ENCODE data around the gene ZSCAN5A. TPM values are rescaled to one million over a fixed set of nuclear protein-coding genes. Genes with fewer than 3 reads are reported as not detected.

Gene ZSCAN5A, protein sequence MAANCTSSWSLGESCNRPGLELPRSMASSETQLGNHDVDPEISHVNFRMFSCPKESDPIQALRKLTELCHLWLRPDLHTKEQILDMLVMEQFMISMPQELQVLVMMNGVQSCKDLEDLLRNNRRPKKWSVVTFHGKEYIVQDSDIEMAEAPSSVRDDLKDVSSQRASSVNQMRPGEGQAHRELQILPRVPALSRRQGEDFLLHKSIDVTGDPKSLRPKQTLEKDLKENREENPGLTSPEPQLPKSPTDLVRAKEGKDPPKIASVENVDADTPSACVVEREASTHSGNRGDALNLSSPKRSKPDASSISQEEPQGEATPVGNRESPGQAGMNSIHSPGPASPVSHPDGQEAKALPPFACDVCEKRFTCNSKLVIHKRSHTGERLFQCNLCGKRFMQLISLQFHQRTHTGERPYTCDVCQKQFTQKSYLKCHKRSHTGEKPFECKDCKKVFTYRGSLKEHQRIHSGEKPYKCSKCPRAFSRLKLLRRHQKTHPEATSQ
- 1.6 and 4.4 TPM in 2 replicates for total RNA-seq

DNA sequence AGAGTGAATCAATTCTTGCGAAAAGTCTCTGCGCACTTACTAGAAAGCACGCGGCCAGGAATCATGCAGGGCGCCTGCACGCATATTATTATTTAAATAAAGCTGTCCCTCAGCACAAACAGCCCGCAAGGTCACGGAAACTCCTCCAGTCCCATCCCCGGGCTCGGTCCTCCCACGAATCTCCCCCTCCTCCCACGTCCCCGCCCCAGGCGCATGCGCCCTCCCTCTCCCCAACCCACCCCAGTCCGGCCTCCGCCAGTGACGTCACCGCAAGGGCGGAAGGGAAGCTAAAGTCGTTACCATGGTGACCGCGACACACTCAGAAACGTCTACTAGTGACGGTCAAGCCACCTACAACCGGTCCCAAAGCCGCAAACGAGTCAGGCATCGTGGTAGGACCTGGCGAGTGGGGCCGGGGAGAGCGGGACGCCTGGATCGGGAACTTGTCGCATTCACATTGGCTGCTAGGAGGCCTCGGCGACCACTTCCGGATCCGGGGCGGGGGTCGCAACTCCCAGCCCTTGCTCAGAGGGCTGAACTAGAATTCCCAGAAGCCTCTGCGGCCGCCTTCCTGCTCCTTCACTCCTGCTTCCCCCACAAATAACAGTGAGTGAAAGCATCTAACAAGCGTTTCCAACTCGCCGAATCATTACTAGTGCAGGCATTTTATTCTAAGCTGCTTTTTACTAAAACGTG lies at the start of gene ZSCAN5A:
ZSCAN5A (minus strand) TSS at position 459 of the 696 bp plus-strand sequence. CDS start 89,793 bp downstream, outside the sequence.

DNA sequence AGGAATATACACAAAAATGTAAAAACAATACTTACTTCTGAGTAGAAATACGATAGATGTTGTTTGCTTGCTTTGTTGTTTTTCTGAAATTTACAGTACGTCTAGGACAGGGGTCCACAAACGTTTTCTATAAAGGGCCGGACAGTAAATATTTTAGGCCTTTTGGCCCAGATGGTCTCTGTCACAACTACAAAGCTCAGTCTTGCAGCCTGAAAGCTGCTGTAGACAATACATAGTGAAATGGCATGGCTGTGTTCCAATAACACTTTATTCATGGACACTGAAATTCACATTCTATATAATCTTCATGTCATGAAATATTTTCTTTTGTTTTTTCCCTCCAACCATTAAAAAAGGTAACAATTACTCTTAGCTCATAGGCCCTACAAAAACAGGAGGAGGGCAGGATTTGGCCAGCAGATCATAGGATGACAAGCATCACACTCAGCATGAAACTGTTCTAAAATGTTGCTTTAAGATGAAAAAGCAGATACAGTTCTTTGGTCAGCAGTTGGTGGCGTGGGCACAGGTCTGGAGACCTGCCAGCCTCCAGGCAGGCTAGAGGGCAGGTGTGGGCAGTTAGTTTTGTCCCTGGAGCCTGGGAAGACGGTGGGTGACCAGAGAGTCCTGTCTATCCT lies 42.4 kb downstream of the ZSCAN5A start, which contains the start of gene EDDM13:
EDDM13 (plus strand) TSS at position 588 of the 638 bp plus-strand sequence. CDS start 87 bp downstream, outside the sequence.

DNA sequence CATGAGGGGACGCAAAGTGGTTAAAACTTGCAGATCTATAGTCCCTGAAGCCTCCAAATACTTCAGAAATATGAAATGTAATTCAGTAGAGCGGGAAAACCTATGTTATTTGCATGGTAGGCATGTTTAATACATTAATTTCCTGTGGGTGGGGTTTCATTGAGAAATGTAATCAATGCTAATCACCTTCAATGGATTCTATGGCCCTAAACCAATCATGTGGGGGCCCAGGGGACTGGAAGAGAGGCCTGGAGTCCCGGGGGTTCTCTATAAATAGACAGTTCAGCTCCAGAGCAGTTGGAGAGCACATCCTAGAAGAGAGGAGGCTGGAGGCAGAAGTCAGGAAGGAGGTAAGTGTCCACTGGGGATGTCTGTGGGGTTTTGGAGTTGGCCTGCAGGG lies 112.7 kb downstream of the ZSCAN5A start, which contains the start of gene ZSCAN5C:
ZSCAN5C (plus strand) TSS at position 301 of the 400 bp plus-strand sequence. CDS start 3,641 bp downstream, outside the sequence.

DNA sequence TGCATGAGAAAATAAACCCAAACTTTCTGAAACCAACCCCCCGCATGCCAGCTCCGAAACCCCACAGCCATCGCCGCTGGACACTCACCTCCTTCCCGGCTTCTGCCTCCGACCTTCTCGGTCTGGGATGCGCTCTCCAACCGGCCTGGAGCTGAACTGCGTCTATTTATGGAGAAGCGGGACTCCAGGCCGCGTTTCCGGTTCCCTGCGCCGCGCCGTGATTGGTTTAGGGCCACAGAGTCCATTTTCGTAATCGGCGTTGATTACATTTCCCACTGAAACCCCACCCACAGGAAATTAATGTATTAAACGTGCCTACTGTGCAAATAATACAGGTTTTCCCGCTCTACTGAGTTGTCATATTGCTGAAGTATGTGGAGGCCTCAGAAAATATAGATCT lies 117.0 kb downstream of the ZSCAN5A start, which contains the start of gene ZSCAN5B:
ZSCAN5B (minus strand) TSS at position 138 of the 400 bp plus-strand sequence. CDS start 4,731 bp downstream, outside the sequence.

DNA sequence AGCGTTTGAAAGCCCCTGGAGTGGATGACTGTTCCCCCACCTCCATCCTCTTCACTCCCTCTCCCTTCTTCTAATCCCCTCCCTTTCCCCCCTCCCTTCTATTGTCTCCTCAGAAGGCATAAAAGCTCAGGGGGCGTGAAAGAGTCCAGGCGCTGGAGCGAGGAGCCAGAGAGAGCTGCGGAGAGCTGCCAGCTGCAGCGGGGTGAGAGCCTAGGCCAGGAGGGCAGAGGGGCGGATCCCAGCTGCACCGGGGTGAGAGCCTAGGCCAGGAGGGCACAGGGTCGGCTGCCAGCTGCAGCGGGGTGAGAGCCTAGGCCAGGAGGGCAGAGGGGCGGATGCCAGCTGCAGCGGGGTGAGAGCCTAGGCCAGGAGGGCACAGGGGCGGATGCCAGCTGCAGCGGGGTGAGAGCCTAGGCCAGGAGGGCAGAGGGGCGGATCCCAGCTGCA lies 138.8 kb downstream of the ZSCAN5A start, which contains the start of gene GALP:
GALP (plus strand) TSS at position 148 of the 447 bp plus-strand sequence. CDS start 1,101 bp downstream, outside the sequence.

Other genes starting within 250 kb of the ZSCAN5A start
- 21.4 and 25.0 TPM in 2 replicates for gene ZNF787, start 193.5 kb downstream of the ZSCAN5A start, total RNA-seq
- gene ZNF444, start 173.6 kb downstream of the ZSCAN5A start, total RNA-seq = 29.9 and 40.0 TPM in 2 replicates
- gene GALP, start 138.8 kb downstream of the ZSCAN5A start, total RNA-seq = not detected in 2 replicates
- not detected in 2 replicates for gene ZSCAN5B, start 117.1 kb downstream of the ZSCAN5A start, total RNA-seq
- gene ZSCAN5C, start 112.6 kb downstream of the ZSCAN5A start, total RNA-seq = not detected in 2 replicates
- not detected in 2 replicates for gene EDDM13, start 42.1 kb downstream of the ZSCAN5A start, total RNA-seq
- 3.6 and 4.3 TPM in 2 replicates for gene ZNF582, start 78.7 kb upstream of the ZSCAN5A start, total RNA-seq
- 3.1 and 3.4 TPM in 2 replicates for gene ZNF583, start 89.5 kb upstream of the ZSCAN5A start, total RNA-seq
- 3.3 and 6.1 TPM in 2 replicates for gene ZNF667, start 162.5 kb upstream of the ZSCAN5A start, total RNA-seq
- gene ZNF471, start 193.0 kb upstream of the ZSCAN5A start, total RNA-seq = 1.5 and 4.6 TPM in 2 replicates
- gene ZFP28, start 224.1 kb upstream of the ZSCAN5A start, total RNA-seq = 7.0 and 11.1 TPM in 2 replicates